Inflammatory macrophage (primary cell): ENCODE measurements around the gene SENP7.
"Not testable (repeated sequence)": the region's sequence is repeated elsewhere in the genome, so short reads cannot be mapped to it uniquely, and the experiment has no call there.

Experiments used
- DNase-seq, 2 donors: peaks; one replicate each; pipeline ENCODE4 v3.0.0-alpha.2; 2020 to 2022

SENP7 gene

GRCh38 chr3:101519685-101520365 is 6.8 kb upstream of the SENP7 start:
- no peak for DNase-seq

DNA sequence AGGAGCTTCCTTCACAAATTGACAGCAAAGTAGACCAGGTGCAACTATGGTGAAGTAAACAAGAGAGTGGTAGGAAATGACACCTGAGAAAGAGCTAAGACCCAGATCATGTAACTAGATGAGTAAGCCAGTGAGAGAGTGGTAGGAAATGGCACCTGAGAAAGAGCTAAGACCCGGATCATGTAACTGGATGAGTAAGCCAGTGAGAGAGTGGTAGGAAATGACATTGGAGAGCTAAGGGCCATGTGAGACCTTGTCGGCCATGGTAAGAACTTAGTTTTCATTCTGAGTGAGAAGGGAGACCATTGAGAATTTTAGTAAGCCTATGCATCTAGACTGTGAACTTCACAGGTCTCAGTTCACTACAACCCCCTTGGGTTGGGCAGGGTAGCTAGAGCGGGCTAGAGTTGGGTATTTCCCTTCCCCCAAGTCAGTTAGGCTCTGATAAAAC is 5.4 kb upstream of the SENP7 start:
- DNase-seq, result no peak

- DNase-seq, result no peak
These were observed 491 bp upstream of the SENP7 start for GRCh38 chr3:101513419-101513986.

DNA sequence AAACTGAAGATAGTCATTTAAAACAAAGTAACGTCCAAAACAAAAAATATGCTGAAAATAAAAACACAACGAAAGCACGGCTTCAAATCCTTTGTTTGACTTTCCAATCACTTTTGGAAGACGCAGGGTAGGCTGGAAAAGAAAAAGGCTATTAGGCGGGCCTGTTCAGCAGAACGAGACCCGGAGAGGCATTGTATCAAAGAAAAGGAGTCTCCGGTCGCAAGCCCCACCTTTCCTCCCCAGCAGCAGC is 691 bp downstream of the SENP7 start:
- no peak for DNase-seq

GRCh38 chr3:101509811-101510210 is 3.2 kb downstream of the SENP7 start:
- no peak for DNase-seq

- no peak for DNase-seq
These were observed 3.7 kb downstream of the SENP7 start for GRCh38 chr3:101509281-101509680.

DNA sequence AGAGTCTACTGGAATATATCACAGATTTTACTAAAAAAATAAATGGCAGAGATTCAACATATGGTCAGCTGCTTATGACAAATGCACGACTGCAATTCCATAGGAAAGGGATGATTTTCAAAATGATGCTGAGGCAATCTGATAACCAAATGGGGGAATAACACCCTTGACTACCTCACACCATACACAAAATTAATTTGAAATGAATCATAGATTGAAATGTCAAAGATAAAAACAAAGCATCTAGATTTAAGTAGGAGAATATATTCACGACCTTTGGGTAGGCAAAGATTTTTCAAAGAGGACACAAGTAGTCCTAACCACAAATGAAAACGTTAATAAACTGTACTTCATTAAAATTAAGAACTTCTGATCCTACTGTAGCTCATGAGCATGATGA is 11.2 kb downstream of the SENP7 start:
- no peak for DNase-seq

- no peak for DNase-seq
These were observed 12.8 kb downstream of the SENP7 start for GRCh38 chr3:101500208-101500607.

DNA sequence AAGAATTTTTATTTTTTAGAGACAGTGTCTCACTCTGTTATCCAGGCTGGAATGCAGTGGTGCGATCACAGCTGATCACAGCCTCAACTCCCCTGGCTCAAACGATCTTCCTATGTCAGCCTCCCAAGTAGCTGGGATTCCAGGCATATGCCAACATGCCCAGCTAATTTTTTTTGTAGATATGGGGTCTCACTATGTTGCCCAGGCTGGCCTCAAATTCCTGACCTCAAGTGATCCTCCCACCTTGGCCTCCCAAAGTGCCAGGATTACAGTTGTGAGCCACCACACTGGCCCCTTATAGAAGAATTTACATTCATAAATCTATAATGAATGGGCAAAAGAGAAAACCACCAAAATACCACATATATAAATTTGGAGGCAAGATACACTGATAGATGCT is 15.2 kb downstream of the SENP7 start:
- DNase-seq, result no peak

- no peak for DNase-seq
These were observed 17.5 kb downstream of the SENP7 start for GRCh38 chr3:101495552-101495951.

GRCh38 chr3:101484805-101485620 is 28.0 kb downstream of the SENP7 start:
- DNase-seq, result no peak

- no peak for DNase-seq
These were observed 34.0 kb downstream of the SENP7 start for GRCh38 chr3:101478980-101479379.

DNA sequence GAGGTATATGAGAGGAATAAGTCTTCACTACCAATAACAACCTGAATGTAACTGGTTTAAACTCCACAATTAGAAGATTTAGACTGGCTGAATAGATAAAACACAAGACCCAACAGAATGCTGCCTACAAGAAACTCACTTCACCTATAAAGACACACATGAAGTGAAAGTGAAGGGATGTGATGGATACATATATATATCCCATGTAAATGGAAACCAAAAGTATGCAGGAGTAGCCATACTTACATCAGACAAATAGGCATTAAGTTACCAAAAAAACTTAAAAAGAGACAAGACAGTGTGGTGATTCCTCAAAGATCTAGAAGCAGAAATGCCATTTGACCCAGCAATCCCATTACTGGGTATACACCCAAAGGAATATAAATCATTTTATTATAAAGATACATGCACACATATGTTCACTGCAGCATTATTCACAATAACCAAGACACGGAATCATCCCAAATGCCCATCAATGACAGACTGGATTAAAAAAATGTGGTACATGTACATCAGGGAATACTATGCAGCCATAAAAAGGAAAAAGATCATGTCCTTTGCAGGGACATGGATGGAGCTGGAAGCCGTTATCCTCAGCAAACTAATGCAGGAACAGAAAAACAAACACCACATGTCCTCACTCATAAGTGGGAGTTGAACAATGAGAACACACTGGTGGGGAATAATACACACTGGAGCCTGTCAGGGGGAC is 38.0 kb downstream of the SENP7 start:
- not testable (repeated sequence) for DNase-seq

DNA sequence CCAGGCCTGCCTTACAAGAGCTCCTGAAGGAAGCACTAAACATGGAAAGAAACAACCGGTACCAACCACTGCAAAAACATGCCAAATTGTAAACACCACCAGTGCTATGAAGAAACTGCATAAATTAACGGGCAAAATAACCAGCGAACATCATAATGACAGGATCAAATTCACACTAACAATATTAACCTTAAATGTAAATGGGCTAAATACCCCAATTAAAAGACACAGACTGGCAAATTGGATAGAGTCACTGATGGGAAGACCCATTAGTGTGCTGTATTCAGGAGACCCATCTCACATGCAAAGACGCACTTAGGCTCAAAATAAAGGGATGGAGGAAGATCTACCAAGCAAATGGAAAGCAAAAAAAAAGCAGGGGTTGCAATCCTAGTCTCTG is 44.3 kb downstream of the SENP7 start:
- not testable (repeated sequence) for DNase-seq

- not testable (repeated sequence) for DNase-seq
These were observed 45.7 kb downstream of the SENP7 start for GRCh38 chr3:101467310-101467663.

DNA sequence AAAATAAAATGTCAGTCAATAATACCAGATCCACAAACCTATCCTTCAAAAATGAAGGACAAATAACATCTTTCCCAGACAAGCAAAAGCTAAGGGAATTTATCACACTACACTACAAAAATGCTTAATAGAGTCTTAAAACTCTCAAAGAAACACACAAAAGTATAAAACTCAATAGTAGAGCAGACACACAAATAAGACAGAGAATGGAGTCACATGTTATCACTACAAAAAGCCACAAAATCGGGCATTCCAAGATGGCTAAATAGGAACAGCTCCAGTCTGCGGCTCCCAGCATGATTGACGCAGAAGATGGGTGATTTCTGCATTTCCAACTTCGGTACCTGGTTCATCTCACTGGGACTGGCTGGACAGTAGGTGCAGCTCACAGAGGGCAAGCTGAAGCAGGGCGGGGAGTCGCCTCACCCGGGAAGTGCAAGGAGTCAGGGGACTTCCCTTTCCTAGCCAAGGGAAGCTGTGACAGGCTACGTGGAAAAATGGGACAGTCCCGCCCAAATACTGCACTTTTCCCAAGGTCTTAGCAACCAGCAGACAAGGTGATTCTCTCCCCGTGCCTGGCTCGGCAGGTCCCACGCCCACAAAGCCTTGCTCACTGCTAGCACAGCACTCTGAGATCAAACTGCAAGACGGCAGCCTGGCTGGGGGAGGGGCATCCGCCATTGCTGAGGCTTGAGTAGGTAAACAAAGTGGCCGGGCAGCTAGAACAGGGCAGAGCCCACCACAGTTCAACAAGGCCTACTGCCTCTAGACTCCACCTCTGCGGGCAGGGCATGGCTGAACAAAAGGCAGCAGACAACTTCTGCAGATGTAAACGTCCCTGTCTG is 46.3 kb downstream of the SENP7 start:
- no peak for DNase-seq

DNA sequence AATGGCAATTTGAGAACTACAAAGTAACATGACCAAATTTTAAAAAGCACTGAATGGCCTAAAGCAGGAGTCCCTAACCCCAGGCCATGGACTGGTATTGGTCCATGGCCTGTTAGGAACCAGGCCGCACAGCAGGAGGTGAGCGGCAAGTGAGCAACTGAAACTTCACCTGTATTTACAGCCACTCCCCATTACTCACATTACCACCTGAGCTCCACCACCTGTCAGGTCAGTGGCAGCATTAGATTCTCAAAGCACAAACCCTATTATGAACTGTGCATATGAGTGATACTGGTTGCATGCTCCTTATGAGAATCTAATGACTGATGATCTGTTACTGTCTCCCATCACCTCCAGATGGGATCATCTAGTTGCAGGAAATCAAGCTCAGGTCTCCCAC is 48.8 kb downstream of the SENP7 start:
- no peak for DNase-seq

- DNase-seq, result no peak
These were observed 51.6 kb downstream of the SENP7 start for GRCh38 chr3:101461451-101461850.

GRCh38 chr3:101458387-101458786 is 54.6 kb downstream of the SENP7 start:
- DNase-seq, result no peak

GRCh38 chr3:101454629-101455028 is 58.4 kb downstream of the SENP7 start:
- DNase-seq, result no peak

DNA sequence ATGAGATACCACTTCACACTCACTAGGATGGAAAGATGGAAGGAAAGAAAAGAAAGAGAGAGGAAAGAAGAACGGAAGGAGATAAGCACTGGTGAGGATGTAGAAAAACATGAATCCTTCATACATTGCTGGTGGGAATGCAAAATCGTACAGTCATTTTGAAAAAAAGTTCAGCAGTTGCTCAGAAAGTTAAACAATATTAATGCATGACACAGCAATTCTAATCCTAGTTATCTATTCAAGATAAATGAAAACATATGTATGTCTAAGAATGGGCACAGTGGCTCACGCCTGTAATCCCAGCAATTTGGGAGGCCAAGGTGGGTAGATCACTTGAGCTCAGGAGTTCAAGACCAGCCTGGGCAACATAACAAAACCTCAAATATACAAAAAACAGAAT is 59.1 kb downstream of the SENP7 start:
- no peak for DNase-seq

- DNase-seq, result not testable (repeated sequence)
These were observed 74.4 kb downstream of the SENP7 start for GRCh38 chr3:101438641-101439040.

DNA sequence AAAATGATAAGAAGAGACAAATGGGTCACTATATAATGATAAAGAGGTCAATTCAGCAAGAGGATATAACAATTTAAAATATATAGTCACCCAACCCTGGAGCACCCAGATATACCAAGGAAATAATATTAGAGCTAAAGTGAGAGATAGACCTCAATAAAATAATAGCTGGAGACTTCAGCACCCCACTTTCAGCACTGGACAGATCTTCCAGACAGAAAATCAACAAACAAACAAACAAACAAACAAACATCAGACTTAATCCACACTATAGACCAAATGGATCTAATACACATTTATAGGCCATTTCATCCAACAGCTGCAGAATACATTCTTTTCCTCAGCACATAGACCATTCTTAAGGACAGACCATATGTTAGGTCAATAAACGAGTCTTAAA is 79.4 kb downstream of the SENP7 start:
- no peak for DNase-seq
